Ascending aorta (tissue), 2 donors: ENCODE data around the gene RPL13. TPM values are rescaled to one million over a fixed set of nuclear protein-coding genes. Genes with fewer than 3 reads are reported as not detected.

Experiments used
- DNase-seq, 2 donors: peaks; one replicate each; pipeline ENCODE4 v3.0.0-alpha.2; 2019; ENCODE audit warnings: low spot score in 2 of 2
- H3K27ac ChIP-seq, 2 donors: fragments of 200-600 bp; sonication (generic); one replicate each; pipeline ENCODE4 v1.5.1; 2016 to 2017; ENCODE audit warnings: mild to moderate bottlenecking in 1 of 2
- H3K27me3 ChIP-seq: fragments of 200-600 bp; sonication (generic); one replicate; pipeline ENCODE4 v1.5.1; 2017
- H3K36me3 ChIP-seq, 2 donors: fragments of 200-600 bp; sonication (generic); one replicate each; pipeline ENCODE4 v1.5.1; 2016
- H3K4me1 ChIP-seq, 2 donors: fragments of 200-600 bp; sonication (generic); one replicate each; pipeline ENCODE4 v1.5.1; 2016 to 2017; ENCODE audit warnings: mild to moderate bottlenecking in 1 of 2
- H3K4me3 ChIP-seq, 2 donors: fragments of 200-600 bp; sonication (generic); one replicate each; pipeline ENCODE4 v1.5.1; 2016 to 2017; ENCODE audit warnings: mild to moderate bottlenecking in 1 of 2
- H3K9me3 ChIP-seq, 2 donors: fragments of 200-600 bp; sonication (generic); one replicate each; pipeline ENCODE4 v1.5.1; 2016
- CTCF ChIP-seq, 3 experiments: fragments of 200-600 bp in 2 of 3; fragments of 450-650 bp in 1 of 3; sonication (generic) in 2 of 3; IDR thresholded peaks; one replicate each; pipeline ENCODE4 v1.5.1; 2016 to 2019; ENCODE audit warnings: antibody characterized with exemption in 3 of 3, mild to moderate bottlenecking in 1 of 3, moderate library complexity in 1 of 3
- intact Hi-C: fragments of 100-400 bp; cut with DNase I; formaldehyde crosslinking; loops from one replicate; pipeline ENCODE4 v1.15.1; 2023
- total RNA-seq: library from RNA; depleted of rRNA; stranded (reverse); fragments of >200 nt; gene quantifications from one replicate; pipeline ENCODE4 v1.1.0, GENCODE V29; 2016

Gene RPL13
- total RNA-seq, 1 donor from 2014 or later = 8,360 TPM

- H3K9me3 ChIP-seq = no peaks in the 10 kb centered on the region
- H3K27me3 ChIP-seq = no peaks in the 10 kb centered on the region
- H3K4me1 ChIP-seq = no peaks in the 10 kb centered on the region
- no peak for TF ChIP-seq CTCF (IDR thresholded peaks at IDR 0.05)
- intact Hi-C loops = no loop called here
- no peak overlapping the region for H3K27ac ChIP-seq
- H3K36me3 ChIP-seq = peaks cover 71 to 90% of the 10 kb centered on the region in 2 donors
- H3K4me3 ChIP-seq = no peak overlapping the region
- DNase-seq = no peak
These were observed 38.2 kb upstream of the RPL13 start for GRCh38 chr16:89522287-89522686.

- Histone ChIP-seq H3K36me3 (peaks cover 67 to 88% of the 10 kb centered on the region in 2 donors), H3K4me3 (no peak overlapping the region), H3K27ac (no peak overlapping the region), H3K4me1 (no peaks in the 10 kb centered on the region), H3K27me3 (no peaks in the 10 kb centered on the region), H3K9me3 (no peaks in the 10 kb centered on the region)
- DNase-seq = no peak
- no peak for TF ChIP-seq CTCF (IDR thresholded peaks at IDR 0.05)
- intact Hi-C loops = no loop called here
These were observed 36.7 kb upstream of the RPL13 start for GRCh38 chr16:89523680-89524344.

- TF ChIP-seq CTCF (IDR thresholded peaks at IDR 0.05) = no peak
- intact Hi-C loops = no loop called here
- Histone ChIP-seq H3K9me3 (no peaks in the 10 kb centered on the region), H3K36me3 (peaks cover 67 to 92% of the 10 kb centered on the region in 2 donors), H3K4me3 (no peak overlapping the region), H3K27me3 (no peaks in the 10 kb centered on the region), H3K4me1 (no peaks in the 10 kb centered on the region), H3K27ac (no peak overlapping the region)
- no peak for DNase-seq
These were observed 35.2 kb upstream of the RPL13 start for GRCh38 chr16:89525146-89525913.

GRCh38 chr16:89529097-89529496 lies 31.4 kb upstream of the RPL13 start:
- H3K27ac ChIP-seq = no peak overlapping the region
- no peak for DNase-seq
- intact Hi-C loops = no loop called here
- peaks cover 87 to 95% of the 10 kb centered on the region in 2 donors for H3K36me3 ChIP-seq
- no peak for TF ChIP-seq CTCF (IDR thresholded peaks at IDR 0.05)
- no peak overlapping the region for H3K4me3 ChIP-seq
- H3K27me3 ChIP-seq = no peaks in the 10 kb centered on the region
- H3K4me1 ChIP-seq = no peaks in the 10 kb centered on the region
- no peaks in the 10 kb centered on the region for H3K9me3 ChIP-seq

GRCh38 chr16:89530401-89531381 lies 29.8 kb upstream of the RPL13 start:
- Histone ChIP-seq H3K9me3 (no peaks in the 10 kb centered on the region), H3K27me3 (no peaks in the 10 kb centered on the region), H3K27ac (no peak overlapping the region), H3K36me3 (peaks cover 76 to 95% of the 10 kb centered on the region in 2 donors), H3K4me3 (no peak overlapping the region), H3K4me1 (no peaks in the 10 kb centered on the region)
- no peak for DNase-seq
- intact Hi-C loops = no loop called here
- no peak for TF ChIP-seq CTCF (IDR thresholded peaks at IDR 0.05)
